Left ventricle myocardium inferior (tissue), 1 donor: ENCODE data around the gene GLG1. TPM values are rescaled to one million over a fixed set of nuclear protein-coding genes. Genes with fewer than 3 reads are reported as not detected.
"Not testable (repeated sequence)": the region's sequence is repeated elsewhere in the genome, so short reads cannot be mapped to it uniquely, and the experiment has no call there.

Source experiments
- DNase-seq: peaks from one replicate; pipeline ENCODE4 v3.0.0-alpha.2; 2020
- H3K27ac ChIP-seq: fragments of 200-600 bp; replicated peaks from 2 replicates; pipeline ENCODE4 v1.8.0; 2021
- H3K27me3 ChIP-seq: fragments of 200-600 bp; 2 replicates; pipeline ENCODE4 v1.8.0; 2021; ENCODE audit warnings: low read depth
- H3K36me3 ChIP-seq: fragments of 200-600 bp; 2 replicates; pipeline ENCODE4 v1.8.0; 2021
- H3K4me1 ChIP-seq: fragments of 200-600 bp; 2 replicates; pipeline ENCODE4 v1.8.0; 2021
- H3K4me3 ChIP-seq: fragments of 200-600 bp; 2 replicates; pipeline ENCODE4 v1.8.0; 2021; ENCODE audit warnings: mild to moderate bottlenecking, moderate library complexity
- H3K9me3 ChIP-seq: fragments of 200-600 bp; replicated peaks from 2 replicates; pipeline ENCODE4 v1.8.0; 2021
- CTCF ChIP-seq: fragments of 200-600 bp; IDR thresholded peaks from 2 replicates; pipeline ENCODE4 v1.8.0; 2021; ENCODE audit warnings: antibody characterized with exemption, mild to moderate bottlenecking, borderline replicate concordance
- intact Hi-C: fragments of 100-400 bp; cut with micrococcal nuclease; formaldehyde crosslinking; loops from one replicate; pipeline ENCODE4 v1.11.0; 2022
- total RNA-seq: library from RNA; stranded (reverse); fragmentation: NEBNext Ultra II Directional; extraction: Animal tissue kit (Norgen Biotek cat#: 25700); gene quantifications from one replicate; pipeline ENCODE4 v1.2.1, GENCODE V29; 2021
- donor health status: DM: no; HTN: yes; CAD: no; lungs with severe emphysema.

Gene GLG1
- total RNA-seq, 1 donor from 2014 or later, result 72.7 TPM

- TF ChIP-seq CTCF, result no peak
- peaks cover 17% of the 10 kb centered on the region for H3K4me1 ChIP-seq
- peaks cover 6% of the 10 kb centered on the region for H3K9me3 ChIP-seq
- intact Hi-C loops, result no loop called here
- no peak overlapping the region for H3K27ac ChIP-seq
- DNase-seq, result no peak
- peaks cover 5% of the 10 kb centered on the region for H3K36me3 ChIP-seq
- no peak overlapping the region for H3K4me3 ChIP-seq
- no peaks in the 10 kb centered on the region for H3K27me3 ChIP-seq
Observed at GRCh38 chr16:74524926-74525325, 82.0 kb downstream of the GLG1 start.

- intact Hi-C loops, result no loop called here
- H3K36me3 ChIP-seq, result peaks cover 5% of the 10 kb centered on the region
- peaks cover 17% of the 10 kb centered on the region for H3K4me1 ChIP-seq
- no peak overlapping the region for H3K27ac ChIP-seq
- peaks cover 6% of the 10 kb centered on the region for H3K9me3 ChIP-seq
- TF ChIP-seq CTCF, result no peak
- DNase-seq, result no peak
- H3K27me3 ChIP-seq, result no peaks in the 10 kb centered on the region
- no peak overlapping the region for H3K4me3 ChIP-seq
Observed at GRCh38 chr16:74524117-74524516, 82.8 kb downstream of the GLG1 start.

- intact Hi-C loops, DNase-seq, H3K4me3 ChIP-seq, H3K27ac ChIP-seq, H3K27me3 ChIP-seq, H3K36me3 ChIP-seq, H3K9me3 ChIP-seq: not testable (repeated sequence)
- peaks cover 17% of the 10 kb centered on the region for H3K4me1 ChIP-seq
Observed at GRCh38 chr16:74523706-74524105, 83.2 kb downstream of the GLG1 start.

- no peak overlapping the region for H3K4me3 ChIP-seq
- DNase-seq, result no peak
- peak overlapping the region; percentile 45 for H3K27ac ChIP-seq
- H3K36me3 ChIP-seq, result peaks cover 5% of the 10 kb centered on the region
- intact Hi-C loops, result no loop called here
- peaks cover 6% of the 10 kb centered on the region for H3K9me3 ChIP-seq
- peaks cover 17% of the 10 kb centered on the region for H3K4me1 ChIP-seq
- no peak for TF ChIP-seq CTCF
- no peaks in the 10 kb centered on the region for H3K27me3 ChIP-seq
Observed at GRCh38 chr16:74522160-74522559, 84.8 kb downstream of the GLG1 start.

GRCh38 chr16:74521691-74522090, 85.2 kb downstream of the GLG1 start:
- no peak for TF ChIP-seq CTCF
- Histone ChIP-seq H3K27ac (peak overlapping the region; percentile 45), H3K4me3 (no peak overlapping the region), H3K9me3 (peaks cover 6% of the 10 kb centered on the region), H3K27me3 (no peaks in the 10 kb centered on the region), H3K36me3 (peaks cover 5% of the 10 kb centered on the region), H3K4me1 (peaks cover 17% of the 10 kb centered on the region)
- intact Hi-C loops, result no loop called here
- no peak for DNase-seq

- intact Hi-C loops, DNase-seq, H3K36me3 ChIP-seq: not testable (repeated sequence)
Observed at GRCh38 chr16:74518934-74519333, 88.0 kb downstream of the GLG1 start.

GRCh38 chr16:74511961-74512360, 95.0 kb downstream of the GLG1 start:
- Histone ChIP-seq H3K27me3 (no peaks in the 10 kb centered on the region), H3K4me3 (no peak overlapping the region), H3K4me1 (no peaks in the 10 kb centered on the region), H3K27ac (no peak overlapping the region), H3K9me3 (no peaks in the 10 kb centered on the region), H3K36me3 (peaks cover 10% of the 10 kb centered on the region)
- DNase-seq, result no peak
- intact Hi-C loops, result no loop called here
- no peak for TF ChIP-seq CTCF

More at GRCh38 chr16:74518934-74519333, 88.0 kb downstream of the GLG1 start:
- not testable (repeated sequence) for H3K9me3 ChIP-seq, H3K27ac ChIP-seq, H3K4me3 ChIP-seq, H3K27me3 ChIP-seq
- H3K4me1 ChIP-seq, result peaks cover 17% of the 10 kb centered on the region
